NCI-H2196 (cell line): Measurements from ENCODE around the gene ZMYND19.
"Not testable (repeated sequence)": the region's sequence is repeated elsewhere in the genome, so short reads cannot be mapped to it uniquely, and the experiment has no call there.

Experiments
- DNase-seq: peaks from one replicate; lab custom pipeline; 2025; ENCODE audit not compliant: unreplicated experiment; lab: John Stamatoyannopoulos, UW

The ZMYND19 gene

DNA sequence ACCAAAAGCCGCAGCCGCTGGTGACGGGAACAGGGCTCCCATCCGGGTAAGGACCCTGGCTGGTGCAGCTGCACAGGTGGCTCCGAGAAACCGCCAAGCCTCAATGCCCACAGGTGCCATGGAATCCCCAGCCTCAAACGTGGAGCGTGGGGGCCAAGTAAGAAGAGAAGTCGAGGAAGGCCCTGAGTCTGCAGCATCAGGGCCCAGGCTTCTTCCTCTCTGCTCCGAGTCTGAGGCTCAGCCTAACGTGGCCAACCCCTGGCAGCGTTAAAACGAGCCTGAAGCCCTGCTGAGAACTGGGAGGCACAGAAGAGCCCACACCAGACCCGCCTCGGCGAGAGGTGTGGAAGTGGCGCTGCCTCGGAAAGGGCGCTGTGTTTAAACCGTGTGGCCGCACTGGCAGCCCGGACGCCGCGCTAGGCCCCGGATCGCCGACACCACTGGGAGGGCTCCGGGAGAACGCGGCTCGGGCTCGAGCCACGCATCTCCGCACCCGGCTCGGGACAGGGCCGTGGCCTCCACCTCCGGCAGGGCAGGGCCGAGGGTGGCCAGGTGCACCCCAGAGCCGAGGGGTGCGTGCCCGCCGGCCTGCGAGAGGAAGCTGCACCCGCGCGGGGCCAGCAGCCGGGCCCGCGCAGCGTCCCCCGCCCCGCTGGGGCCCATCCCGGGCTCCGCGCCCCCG lies 730 bp downstream of the ZMYND19 start:
- no peak for DNase-seq

DNA sequence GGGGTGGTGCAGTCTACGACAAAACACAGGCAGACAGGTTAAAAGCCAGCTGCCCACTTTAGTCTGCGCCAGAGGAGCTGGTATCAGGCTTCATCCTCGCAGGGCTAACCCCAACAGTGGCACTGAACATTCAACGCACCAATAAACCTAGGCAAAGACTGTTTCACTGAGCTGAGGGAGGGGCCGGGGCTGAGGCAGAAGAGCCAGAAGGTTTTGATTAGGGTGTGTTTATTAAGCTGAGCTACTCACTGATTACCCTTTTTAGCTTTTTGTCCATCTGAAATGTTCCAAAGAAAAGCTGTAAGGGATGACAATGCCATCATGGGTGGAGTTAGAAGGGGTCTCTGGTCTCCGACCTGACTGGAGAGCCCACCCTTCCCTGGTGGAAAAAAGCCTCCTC lies 1.4 kb downstream of the ZMYND19 start:
- DNase-seq, result no peak

DNA sequence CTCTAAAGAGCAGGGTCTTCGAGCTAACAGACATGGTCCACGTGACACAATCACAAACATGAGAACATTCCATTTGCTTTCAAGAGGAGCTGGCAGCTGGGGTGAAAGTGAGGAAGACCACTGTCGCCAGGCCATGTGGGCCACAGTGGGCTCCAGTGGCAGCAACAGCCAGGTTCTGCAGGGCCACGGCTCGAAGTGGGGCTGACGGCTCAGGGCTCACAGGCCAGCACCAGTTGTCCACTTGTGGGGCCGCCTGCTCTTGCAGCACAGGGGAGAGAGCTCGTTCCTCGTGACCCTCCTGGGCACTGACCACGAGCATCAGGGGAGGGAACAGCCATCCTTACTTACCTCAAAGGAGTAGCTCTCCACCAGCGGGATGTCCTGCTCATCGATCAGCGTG lies 2.0 kb downstream of the ZMYND19 start:
- no peak for DNase-seq

DNA sequence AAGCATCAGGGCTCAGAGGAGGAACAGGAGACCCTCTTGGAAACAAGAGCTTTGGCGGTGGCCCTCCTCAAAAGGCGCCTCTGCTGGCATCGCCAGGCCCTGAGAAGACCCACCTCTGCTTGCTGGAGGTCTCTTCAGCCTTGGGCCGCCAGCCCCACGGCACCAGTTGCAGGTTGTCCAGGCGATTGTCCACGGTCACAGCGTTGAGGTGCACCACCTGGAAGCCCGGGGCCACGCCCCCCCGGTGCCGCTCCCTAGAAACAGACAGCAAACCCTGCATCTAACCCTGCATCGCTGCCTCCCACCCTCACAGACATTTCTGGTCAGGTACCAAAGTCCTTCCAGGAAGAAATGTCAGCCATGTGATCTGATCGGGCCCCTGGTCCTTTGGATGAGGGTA lies 3.5 kb downstream of the ZMYND19 start:
- no peak for DNase-seq

DNA sequence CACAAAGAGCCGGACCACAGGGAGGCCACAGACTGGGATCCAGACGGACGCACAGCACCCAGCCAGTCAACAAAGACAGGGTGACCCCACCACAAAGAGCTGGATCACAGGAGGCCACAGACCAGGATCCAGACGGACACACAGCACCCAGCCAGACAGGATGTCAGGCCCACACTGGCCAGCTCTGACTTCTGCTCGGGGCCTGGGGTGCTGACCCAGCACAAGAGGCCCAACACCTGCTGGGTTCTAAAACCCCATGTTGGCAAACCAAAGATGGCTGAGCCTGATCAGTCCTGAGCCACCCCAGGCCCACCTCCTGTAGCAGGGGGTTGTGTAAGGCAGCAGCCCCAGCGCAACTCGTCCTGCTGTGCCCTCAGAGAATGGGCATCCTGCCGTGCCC lies 6.4 kb downstream of the ZMYND19 start:
- DNase-seq, result no peak

DNA sequence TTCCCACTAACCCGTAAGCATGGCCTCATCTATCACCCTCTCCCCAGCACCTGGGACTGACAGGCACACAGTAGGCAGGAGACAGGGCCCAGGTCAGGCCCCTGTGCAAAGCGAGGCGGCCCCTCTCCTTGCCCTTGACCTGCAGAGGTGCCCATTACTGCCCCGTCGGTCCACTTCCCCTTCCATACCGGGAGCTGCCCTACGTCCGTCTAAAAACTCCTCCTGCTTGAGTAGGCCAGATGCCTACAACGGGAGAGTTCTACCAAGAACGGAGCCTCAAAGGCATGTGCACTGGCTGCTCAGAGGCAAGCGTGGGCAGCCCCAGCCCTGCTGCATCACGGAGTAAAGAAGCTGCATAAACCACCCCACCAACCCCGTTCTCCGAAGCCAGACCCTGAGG lies 7.0 kb downstream of the ZMYND19 start:
- DNase-seq, result no peak

DNA sequence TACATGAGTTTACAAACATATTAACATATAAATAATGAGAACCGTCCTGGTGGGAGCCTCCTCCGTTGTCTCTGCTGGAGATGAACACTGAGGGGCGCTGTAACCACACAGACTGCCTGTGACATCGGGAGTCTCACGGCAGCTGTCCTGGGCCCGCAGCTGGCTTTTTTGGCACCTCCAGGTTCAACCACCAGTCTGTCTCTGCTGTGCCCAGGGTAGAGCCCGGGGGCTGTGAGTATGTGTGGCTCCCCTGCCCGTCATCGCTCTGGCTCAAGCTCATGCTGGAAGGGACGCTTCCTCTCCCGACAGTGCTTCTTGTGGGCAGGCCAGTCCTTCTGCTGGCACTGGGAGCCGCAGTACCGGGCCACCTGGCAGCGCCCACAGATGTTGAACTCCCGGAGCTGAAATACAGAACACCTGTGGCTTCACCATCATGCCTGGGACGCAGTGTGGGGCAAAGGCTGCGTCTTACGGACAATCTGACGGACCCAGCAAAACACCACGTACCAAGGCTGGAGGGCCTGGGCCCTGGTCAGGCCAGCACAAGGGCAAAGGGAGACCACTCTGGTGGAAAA lies 7.9 kb downstream of the ZMYND19 start:
- DNase-seq, result peak; percentile 24

DNA sequence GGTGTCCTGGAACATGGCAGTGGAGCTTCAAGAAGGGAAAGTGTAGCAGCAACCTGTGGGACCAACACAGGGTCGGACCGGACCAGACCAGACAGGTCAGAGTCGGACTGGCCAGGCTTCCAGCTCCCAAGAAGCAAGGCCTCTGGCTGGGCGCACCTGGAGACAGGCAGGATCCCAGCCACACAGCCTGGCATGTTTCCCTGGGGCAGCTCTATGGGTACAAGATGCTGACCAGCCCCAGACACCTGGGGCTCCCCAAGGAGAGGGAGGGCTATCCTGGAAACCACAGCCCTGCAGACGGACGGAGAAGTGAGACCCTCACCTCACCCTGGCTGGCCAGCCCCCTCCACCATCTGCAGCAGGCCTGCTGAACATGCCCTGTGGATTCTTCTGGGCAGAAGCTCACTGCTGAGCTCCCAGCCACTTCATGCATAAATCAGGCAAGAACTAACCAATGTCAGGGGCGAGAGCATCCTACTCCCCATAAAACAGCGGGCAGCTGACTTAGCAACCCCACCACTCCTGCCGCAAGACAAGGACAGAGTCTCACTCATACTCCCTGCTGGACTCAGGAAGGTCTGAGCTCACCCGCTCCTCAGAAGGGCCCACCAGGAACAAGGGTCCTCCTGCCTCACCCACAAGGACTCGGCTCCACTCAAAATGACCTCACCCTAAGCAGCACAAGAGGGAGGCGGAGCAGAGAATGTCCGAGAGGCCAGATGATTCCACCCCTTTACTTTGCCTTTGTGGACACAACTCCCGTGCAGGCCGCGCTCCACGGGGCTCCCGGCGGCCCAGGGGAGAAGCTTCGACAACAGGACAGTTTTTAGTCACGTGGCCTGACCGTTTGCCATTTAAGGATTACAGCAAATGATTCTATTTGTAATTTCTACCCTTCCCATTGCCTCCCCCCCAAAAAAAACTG lies 8.7 kb downstream of the ZMYND19 start:
- DNase-seq, result no peak

DNA sequence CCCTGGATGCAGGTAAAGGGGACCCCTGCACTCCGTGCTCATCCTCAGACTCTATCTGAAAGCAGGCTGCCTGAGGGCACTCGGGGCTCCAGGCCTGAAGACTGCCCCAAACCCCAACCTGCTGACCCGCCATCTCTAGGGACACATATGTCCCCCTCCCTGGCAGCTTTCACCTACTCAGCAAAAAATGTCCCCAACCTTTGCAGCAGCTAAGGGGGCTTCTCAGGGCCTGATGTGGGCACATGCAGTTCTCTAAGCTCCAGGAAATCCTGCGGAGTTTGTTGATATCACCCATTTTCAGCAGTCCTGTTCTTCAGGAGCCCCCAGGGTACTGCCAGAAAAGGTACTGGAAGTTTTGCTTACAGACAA lies 9.4 kb downstream of the ZMYND19 start:
- DNase-seq, result no peak

DNA sequence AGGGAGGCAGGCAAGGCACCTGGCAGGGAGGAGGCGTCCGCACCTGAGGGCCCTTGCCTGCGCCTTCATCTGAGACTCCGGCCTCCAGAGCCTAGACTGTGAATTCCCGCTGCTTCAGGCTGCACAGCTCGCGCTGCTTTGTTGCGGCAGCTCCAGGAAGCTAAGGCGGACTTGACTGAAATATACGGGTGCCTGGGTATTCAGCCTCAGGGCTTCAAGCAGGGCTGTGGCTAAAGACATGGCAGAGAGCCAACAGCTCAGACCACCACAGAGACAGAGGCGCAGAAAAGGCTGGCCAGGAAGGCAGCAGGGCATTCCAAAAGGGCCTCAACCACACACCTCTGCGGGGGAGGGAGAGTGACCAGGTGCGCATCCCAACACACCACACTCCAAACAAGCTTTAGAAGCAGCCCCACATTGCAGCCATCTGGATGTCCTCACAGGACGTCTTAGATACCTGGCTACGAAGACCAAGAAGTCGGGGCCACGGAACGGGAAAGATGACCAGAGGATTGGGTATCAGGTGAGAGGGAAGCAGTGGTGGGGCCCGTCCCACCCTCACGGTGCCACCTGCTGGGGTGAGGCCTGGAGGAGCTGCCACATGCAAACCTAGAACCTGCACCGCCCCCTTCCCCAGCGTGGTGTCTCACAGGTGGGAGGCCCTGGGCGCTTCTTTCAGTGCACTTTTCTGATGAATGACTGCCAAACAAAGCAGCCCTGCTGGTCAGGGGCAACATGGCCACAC lies 9.9 kb downstream of the ZMYND19 start:
- DNase-seq, result no peak

DNA sequence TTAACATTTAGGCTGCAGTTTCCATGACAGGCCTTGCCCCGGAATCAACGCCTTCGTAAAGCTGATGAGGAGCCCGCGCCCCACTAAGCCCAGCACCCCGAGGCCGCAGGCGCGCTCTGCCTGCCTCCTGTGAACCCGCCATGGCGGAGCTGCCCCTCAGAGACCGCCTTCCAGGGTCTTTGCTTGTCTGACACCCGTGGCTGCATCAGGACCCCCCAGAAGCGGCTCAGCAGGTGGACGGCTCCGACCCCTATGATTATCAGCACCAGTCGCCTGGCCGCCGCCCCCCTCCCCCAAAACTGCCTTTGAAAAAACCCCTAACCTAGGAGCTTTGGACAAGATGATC lies 11.1 kb downstream of the ZMYND19 start:
- DNase-seq, result no peak

DNA sequence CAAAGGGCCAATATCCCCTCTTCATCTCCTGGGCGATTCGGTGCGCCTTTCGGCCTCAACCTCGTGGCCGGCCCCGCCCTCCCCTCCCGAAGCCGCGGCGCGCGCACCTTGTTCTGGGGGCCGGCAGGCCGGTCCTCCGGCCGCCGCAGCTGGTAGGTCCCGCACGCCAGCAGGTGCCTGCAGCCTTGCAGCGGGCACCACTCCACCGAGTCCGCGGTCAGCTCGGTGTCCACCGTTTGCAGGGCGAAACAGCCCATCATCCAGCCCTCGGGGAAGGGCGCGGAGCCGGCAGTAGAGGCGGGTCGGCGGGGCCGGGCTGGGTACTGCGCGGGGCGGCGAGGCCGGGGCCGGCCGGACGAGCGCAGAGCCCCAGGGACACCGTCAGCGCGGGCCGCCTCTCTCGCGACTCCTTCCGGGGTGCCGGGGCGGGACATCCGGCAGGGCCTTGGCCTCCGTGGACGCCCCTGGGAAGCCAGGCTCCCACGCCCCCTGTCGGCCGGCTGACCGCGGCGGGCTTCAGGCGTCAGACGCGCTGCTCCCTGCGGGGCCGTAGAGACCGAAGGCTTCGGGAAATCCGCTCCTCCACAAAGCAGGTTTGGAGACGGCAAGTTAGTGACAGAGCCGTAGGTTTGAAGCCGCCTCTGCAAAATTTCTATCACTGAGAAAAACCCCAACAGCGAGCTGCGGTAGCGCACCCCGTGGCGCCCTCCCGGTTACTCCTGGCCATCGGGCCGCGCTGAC lies 11.6 kb downstream of the ZMYND19 start, which contains the start of gene DPH7:
TSS of gene DPH7 (minus strand) at position 408 of the 741 bp plus-strand sequence. CDS start at position 260, 148 bp downstream.
- DNase-seq, result peak; percentile 96

DNA sequence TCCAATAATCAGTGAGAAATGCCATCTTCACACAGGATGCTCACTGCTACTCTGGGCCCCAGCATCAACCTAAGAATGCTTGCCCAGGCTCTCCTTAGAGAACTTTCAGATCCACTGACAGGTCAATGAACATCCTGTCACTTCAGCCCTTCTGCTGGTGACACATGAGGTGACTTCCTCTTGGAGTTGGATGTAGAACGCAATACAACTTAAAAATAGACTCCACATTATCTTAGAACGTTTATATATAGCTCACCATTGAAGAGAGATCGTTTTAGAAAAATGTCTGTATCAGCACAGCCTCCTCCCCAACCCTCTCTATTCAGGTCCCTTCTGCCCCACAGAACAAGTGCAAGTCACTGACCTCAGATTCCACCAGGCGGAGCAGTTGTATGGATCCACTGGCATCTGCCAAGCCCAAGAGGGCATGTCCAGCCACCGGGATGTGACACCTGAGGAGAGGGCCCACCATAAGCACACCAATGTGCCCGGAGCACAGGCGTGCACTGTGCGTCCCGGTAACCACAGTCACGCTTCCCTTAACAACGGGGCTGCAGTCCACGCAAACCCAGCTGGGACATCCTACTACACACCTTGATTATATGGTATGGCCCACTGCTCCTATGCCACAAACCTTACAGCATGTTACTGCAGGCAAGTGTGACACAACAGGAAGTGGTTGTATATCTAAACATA lies 14.4 kb downstream of the ZMYND19 start:
- no peak for DNase-seq

DNA sequence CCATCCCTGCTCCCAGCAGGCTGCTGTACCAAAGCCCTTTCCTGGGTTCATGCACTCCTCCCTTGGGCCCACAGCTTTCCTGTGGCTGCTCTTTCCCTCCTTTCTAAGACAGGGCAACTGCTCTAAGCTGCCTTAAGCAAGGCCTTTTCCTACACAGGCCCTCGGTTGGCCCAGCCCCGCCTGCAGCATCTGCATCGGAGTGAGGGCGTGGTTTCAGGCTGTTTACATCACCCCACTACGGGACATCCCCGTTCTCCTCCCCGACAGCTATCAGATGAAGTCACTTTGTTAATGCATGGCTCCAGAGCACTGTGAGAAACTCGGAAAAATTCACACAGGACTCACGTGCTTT lies 15.0 kb downstream of the ZMYND19 start:
- no peak for DNase-seq

DNA sequence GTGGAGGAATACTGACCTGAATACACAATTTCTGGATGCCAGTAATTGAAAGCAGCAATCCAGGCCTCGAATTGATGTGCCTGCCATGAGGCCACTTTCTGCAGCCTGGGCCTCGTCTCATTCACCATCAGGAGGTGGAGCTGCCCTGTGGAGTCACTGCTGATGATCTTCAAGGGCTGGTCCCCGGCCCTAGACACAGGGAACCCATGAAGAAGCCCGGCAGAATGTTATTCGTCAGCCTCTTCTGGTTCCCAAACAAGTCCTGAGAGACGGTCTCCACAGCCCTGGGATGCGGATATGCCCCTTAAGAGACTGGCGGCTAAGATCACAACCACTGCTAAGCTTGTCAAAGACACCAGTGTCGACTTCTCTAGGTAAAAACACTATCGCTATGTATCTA lies 16.1 kb downstream of the ZMYND19 start:
- DNase-seq, result no peak

DNA sequence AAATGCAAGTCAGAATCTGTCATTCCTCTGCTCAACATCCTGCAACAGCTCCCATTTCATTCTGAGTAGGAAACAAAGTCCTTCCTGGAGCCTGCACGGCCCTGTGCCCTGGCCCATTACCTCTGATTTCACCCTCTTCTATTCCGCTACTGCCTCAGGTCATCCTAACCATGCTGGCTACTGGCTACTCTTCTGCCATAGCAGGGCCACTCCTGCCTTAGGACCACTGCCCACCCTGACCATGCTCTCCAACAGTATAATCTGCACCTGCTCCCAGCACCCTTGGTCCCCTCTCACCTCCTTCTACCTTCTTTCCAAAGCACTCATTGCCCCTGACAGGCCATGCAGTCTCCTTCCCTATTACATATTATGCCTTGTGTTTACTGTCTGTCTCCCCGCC lies 19.7 kb downstream of the ZMYND19 start:
- no peak for DNase-seq

DNA sequence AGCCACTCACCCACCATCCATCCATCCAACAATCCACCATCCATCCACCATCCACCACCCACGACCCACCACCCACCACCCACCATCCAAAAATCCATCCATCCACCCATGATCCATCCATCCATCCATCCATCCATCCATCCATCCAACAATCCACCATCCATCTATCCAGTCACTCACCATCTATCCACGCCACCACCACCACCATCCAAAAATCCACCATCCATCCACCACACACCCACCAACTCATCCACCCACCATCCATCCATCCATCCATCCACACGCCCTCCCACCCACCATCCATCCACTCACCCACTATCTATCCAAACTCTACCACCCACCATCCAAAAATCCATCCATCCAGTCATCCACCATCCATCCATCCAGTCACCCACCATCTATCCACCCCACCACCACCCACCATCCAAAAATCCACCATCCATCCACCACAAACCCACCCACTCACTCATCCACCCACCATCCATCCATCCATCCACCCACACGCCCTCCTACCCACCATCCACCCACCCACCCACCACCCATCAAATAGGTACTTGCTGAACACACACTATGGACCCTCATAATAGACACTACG lies 20.6 kb downstream of the ZMYND19 start:
- no peak for DNase-seq

DNA sequence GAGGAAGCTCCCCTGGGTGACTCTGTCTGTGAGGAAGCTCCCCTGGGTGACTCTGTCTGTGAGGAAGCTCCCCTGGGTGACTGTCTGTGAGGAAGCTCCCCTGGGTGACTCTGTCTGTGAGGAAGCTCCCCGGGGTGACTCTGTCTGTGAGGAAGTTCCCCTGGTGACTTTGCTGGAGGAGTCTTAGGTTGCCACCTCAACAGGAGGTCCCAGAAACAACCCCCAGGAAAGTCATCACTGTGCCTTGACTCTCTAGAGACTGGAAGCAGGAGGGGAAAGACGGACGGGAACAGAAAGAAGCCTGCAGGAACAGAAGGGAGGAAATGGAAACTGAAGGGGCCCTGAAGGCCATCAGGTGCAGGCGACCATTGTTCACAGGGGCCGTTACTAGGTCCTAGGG lies 21.9 kb downstream of the ZMYND19 start:
- DNase-seq, result not testable (repeated sequence)

DNA sequence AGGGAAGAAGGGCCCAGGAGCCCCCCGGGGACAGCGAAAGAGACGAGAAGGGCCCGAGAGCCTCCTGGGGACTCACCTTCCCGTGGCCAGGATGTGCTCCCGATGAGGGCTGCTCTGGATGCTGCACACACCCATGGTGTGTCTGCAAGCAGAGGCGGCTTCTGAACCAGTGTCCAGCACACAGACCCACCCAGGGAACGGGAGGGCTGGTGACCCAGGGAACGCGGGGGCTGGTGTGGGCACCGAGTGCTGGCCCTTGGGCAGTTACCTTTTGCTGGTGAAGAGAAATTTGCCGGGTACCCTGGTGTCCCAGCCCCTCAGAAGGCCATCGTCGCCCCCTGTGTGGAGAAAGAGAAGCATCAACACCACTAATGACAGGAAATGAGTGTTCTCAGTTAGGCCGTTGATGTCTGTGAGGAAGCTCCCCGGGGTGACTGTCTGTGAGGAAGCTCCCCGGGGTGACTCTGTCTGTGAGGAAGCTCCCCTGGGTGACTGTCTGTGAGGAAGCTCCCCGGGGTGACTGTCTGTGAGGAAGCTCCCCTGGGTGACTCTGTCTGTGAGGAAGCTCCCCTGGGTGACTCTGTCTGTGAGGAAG lies 25.4 kb downstream of the ZMYND19 start:
- no peak for DNase-seq
